Spinal cord (tissue), 10 donors: ENCODE results near the gene LCTL. TPM values are rescaled to one million over a fixed set of nuclear protein-coding genes. Genes with fewer than 3 reads are reported as not detected.

Experiments used
- DNase-seq, 6 donors: peaks; one replicate each; pipeline versions ENCODE4 v3.0.0 to v3.0.0-alpha.2; 2013 to 2015; ENCODE audit warnings: low spot score in 6 of 6, low read depth in 4 of 6
- H3K27ac ChIP-seq: one replicate; pipeline ENCODE4 v1.5.1; 2013; ENCODE audit warnings: low read depth, low read length, control low read depth
- H3K27me3 ChIP-seq: one replicate; pipeline ENCODE4 v1.6.1; 2013; ENCODE audit warnings: low read length; ENCODE audit not compliant: control insufficient read depth, insufficient read depth
- H3K36me3 ChIP-seq: one replicate; pipeline ENCODE4 v1.6.1; 2013; ENCODE audit warnings: low read length; ENCODE audit not compliant: control insufficient read depth, insufficient read depth
- H3K4me1 ChIP-seq: one replicate; pipeline ENCODE4 v1.6.1; 2013; ENCODE audit warnings: low read length; ENCODE audit not compliant: control insufficient read depth, insufficient read depth
- H3K4me3 ChIP-seq: one replicate; pipeline ENCODE4 v1.5.1; 2013; ENCODE audit warnings: low read depth, low read length, control low read depth
- H3K9me3 ChIP-seq: one replicate; pipeline ENCODE4 v1.6.1; 2013; ENCODE audit warnings: low read length; ENCODE audit not compliant: control insufficient read depth, insufficient read depth
- WGBS: methylation state at CpG from one replicate; pipeline ENCODE4 v1.1.5; 2013; ENCODE audit warnings: missing lambda C conversion rate; ENCODE audit not compliant: insufficient coverage; 5-methylcytosine and 5-hydroxymethylcytosine counted together
- polyA plus RNA-seq, 2 donors: library from polyadenylated mRNA; unstranded; fragments of 120-200 nt; gene quantifications; one replicate each; pipeline ENCODE4 v1.2.1, GENCODE V29; 2013; ENCODE audit not compliant: insufficient read length in 2 of 2
- total RNA-seq, 2 donors: library from RNA; depleted of rRNA in 1 of 2; stranded (reverse); fragments of 120-200 nt in 1 of 2; fragments of >200 nt in 1 of 2; gene quantifications; one replicate each; pipeline versions ENCODE4 v1.2.3 to v1.2.4, GENCODE V29; 2013 to 2014
- donor health status: healthy.

Gene LCTL
- total and polyA plus RNA-seq, 4 donors = 0.10 to 0.54 (median 0.38) TPM

GRCh38 chr15:66569461-66570137, 3.8 kb upstream of the LCTL start:
- no peak overlapping the region for H3K27ac ChIP-seq
- no peaks in the 10 kb centered on the region for H3K9me3 ChIP-seq
- no peak overlapping the region for H3K4me3 ChIP-seq
- H3K36me3 ChIP-seq = no peaks in the 10 kb centered on the region
- peaks cover 18% of the 10 kb centered on the region for H3K4me1 ChIP-seq
- 100% methylated on average over 4 of the region's 9 CpGs for WGBS
- no peaks in the 10 kb centered on the region for H3K27me3 ChIP-seq
- DNase-seq = no peak

GRCh38 chr15:66567897-66568296, 2.1 kb upstream of the LCTL start:
- DNase-seq = no peak
- no peaks in the 10 kb centered on the region for H3K27me3 ChIP-seq
- WGBS = 92% methylated on average over 7 of the region's 7 CpGs
- no peaks in the 10 kb centered on the region for H3K36me3 ChIP-seq
- H3K9me3 ChIP-seq = no peaks in the 10 kb centered on the region
- no peak overlapping the region for H3K27ac ChIP-seq
- no peak overlapping the region for H3K4me3 ChIP-seq
- peaks cover 18% of the 10 kb centered on the region for H3K4me1 ChIP-seq

DNA sequence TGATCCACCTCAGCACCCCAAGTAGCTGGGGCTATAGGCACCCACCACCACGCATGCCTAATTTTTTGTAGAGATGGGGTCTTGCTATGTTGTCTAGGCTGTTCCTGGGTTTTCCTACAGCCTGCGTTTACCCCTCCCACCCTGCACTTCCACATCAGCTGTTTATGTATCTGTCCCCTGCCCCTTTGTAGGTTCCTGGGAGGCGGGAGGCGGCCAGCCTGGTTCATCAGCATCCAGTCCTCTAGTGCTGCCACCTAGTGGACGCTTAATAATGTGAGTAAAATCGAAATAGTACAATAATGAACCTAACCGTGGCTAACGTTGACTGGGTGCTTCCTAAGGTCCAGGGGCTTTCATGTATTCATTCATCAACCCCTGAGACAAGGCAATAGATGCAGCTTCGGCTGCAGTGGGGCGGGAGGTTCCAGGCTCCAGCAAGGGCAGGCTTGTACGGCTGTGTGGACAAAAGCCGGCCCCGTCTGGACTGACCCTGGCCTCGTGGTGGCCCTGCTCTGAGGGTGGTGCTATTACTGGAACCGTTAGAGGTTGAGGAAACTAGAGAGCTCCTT, 1.2 kb upstream of the LCTL start:
- Histone ChIP-seq H3K4me3 (no peak overlapping the region), H3K27ac (no peak overlapping the region), H3K4me1 (peaks cover 18% of the 10 kb centered on the region), H3K36me3 (no peaks in the 10 kb centered on the region), H3K9me3 (no peaks in the 10 kb centered on the region), H3K27me3 (no peaks in the 10 kb centered on the region)
- WGBS = 50% methylated on average over 8 of the region's 15 CpGs
- DNase-seq = peak; percentile 7 to 71 (median 39)

GRCh38 chr15:66565141-66565641, 607 bp downstream of the LCTL start:
- Histone ChIP-seq H3K4me1 (peaks cover 18% of the 10 kb centered on the region), H3K36me3 (peaks cover 2% of the 10 kb centered on the region), H3K9me3 (no peaks in the 10 kb centered on the region), H3K27me3 (no peaks in the 10 kb centered on the region), H3K4me3 (no peak overlapping the region), H3K27ac (no peak overlapping the region)
- WGBS = 82% methylated on average over 8 of the region's 9 CpGs
- no peak for DNase-seq

GRCh38 chr15:66564136-66565041, 1.4 kb downstream of the LCTL start:
- no peaks in the 10 kb centered on the region for H3K9me3 ChIP-seq
- H3K27ac ChIP-seq = no peak overlapping the region
- peaks cover 2% of the 10 kb centered on the region for H3K36me3 ChIP-seq
- peaks cover 18% of the 10 kb centered on the region for H3K4me1 ChIP-seq
- 90% methylated on average over 16 of the region's 18 CpGs for WGBS
- no peak for DNase-seq
- H3K27me3 ChIP-seq = no peaks in the 10 kb centered on the region
- H3K4me3 ChIP-seq = no peak overlapping the region

DNA sequence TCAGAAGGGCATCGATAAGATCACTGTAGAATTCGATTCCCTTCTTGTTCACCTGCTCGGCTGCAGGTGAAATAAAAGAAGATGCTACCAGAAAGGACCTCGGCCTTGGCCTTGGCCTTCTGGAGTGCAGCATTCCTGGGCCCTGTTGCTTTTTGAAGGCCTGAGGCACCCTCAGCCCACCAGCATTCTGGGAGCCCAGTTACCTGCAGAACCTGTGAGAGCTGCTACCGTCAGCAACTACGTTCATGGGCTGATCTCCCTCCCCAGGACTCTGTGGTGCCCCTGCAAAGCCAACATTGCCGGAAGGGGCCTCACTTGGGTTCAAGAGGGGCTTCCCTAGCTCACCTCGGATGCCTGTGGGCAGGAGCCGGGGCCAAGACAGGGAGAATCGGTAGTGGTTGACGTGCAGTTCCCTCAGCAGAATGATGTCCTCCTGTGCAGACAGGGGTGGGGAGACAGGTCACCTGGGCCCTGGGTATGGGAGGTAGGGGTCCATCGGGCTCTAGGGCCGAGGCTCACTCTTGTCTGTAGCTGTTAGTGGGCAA, 2.2 kb downstream of the LCTL start:
- no peak overlapping the region for H3K27ac ChIP-seq
- H3K36me3 ChIP-seq = peaks cover 2% of the 10 kb centered on the region
- DNase-seq = no peak
- no peak overlapping the region for H3K4me3 ChIP-seq
- H3K9me3 ChIP-seq = no peaks in the 10 kb centered on the region
- no peaks in the 10 kb centered on the region for H3K27me3 ChIP-seq
- H3K4me1 ChIP-seq = peaks cover 18% of the 10 kb centered on the region
- 94% methylated on average over 11 of the region's 13 CpGs for WGBS

GRCh38 chr15:66563126-66563525, 2.7 kb downstream of the LCTL start:
- Histone ChIP-seq H3K4me3 (no peak overlapping the region), H3K27ac (no peak overlapping the region), H3K4me1 (peaks cover 18% of the 10 kb centered on the region), H3K27me3 (no peaks in the 10 kb centered on the region), H3K9me3 (no peaks in the 10 kb centered on the region), H3K36me3 (peaks cover 2% of the 10 kb centered on the region)
- no peak for DNase-seq
- WGBS = 100% methylated on average over 3 of the region's 4 CpGs

GRCh38 chr15:66560856-66561525, 4.8 kb downstream of the LCTL start:
- H3K27ac ChIP-seq = no peak overlapping the region
- H3K9me3 ChIP-seq = no peaks in the 10 kb centered on the region
- H3K36me3 ChIP-seq = peaks cover 2% of the 10 kb centered on the region
- H3K4me3 ChIP-seq = no peak overlapping the region
- WGBS = 91% methylated on average over 18 of the region's 18 CpGs
- no peak for DNase-seq
- H3K27me3 ChIP-seq = no peaks in the 10 kb centered on the region
- H3K4me1 ChIP-seq = peaks cover 8% of the 10 kb centered on the region

GRCh38 chr15:66558271-66558670, 7.5 kb downstream of the LCTL start:
- no peak for DNase-seq
- 100% methylated on average over 3 of the region's 6 CpGs for WGBS
- Histone ChIP-seq H3K27ac (no peak overlapping the region), H3K9me3 (no peaks in the 10 kb centered on the region), H3K4me1 (no peaks in the 10 kb centered on the region), H3K36me3 (peaks cover 2% of the 10 kb centered on the region), H3K4me3 (no peak overlapping the region), H3K27me3 (no peaks in the 10 kb centered on the region)
